Measurements from ENCODE around the gene RNLS.

The RNLS gene

GRCh38 chr10:88234297-88234696, 348.8 kb downstream of the RNLS start:
- Histone ChIP-seq H3K9me3 (ENCODE audit: insufficient read depth, low read length) (no peaks in the 10 kb centered on the region; the same call in 1 of the 2 replicates), H3K4me2 (ENCODE audit: low read depth, low read length, poor library complexity, severe bottlenecking) (no peak overlapping the region), H3K9ac (ENCODE audit: low read length) (no peak overlapping the region), H3K36me3 (ENCODE audit: low read length) (no peaks in the 10 kb centered on the region), H3F3A (ENCODE audit: insufficient read depth) (no peaks in the 10 kb centered on the region), H3K4me3 (ENCODE audit: insufficient read depth, low read length, poor library complexity, severe bottlenecking) (no peak overlapping the region), H3K27me3 (ENCODE audit: low read length) (no peaks in the 10 kb centered on the region), H2AFZ (ENCODE audit: low read depth, low read length, severe bottlenecking) (no peak overlapping the region), H3K27ac (ENCODE audit: low read depth, low read length) (no peak overlapping the region), H3K9me2 (replicated peaks; ENCODE audit: insufficient read depth, low read length) (no peaks in the 10 kb centered on the region), H3K79me2 (ENCODE audit: insufficient read depth, low read length) (no peaks in the 10 kb centered on the region), H4K20me1 (ENCODE audit: low read depth, low read length) (no peaks in the 10 kb centered on the region)
- no peak for TF ChIP-seq CTCF (IDR thresholded peaks at IDR 0.05; ENCODE audit: insufficient read depth, low read length, poor library complexity, severe bottlenecking)
- no peak for TF ChIP-seq EZH2phosphoT487 (conservative IDR thresholded peaks at IDR 0.05; ENCODE audit: low read length)

- H3K9me2 ChIP-seq (replicated peaks; ENCODE audit: insufficient read depth, low read length), result no peaks in the 10 kb centered on the region
- H3K9me3 ChIP-seq (ENCODE audit: insufficient read depth, low read length), result no peaks in the 10 kb centered on the region; the same call in 1 of the 2 replicates
- no peaks in the 10 kb centered on the region for H3K79me2 ChIP-seq (ENCODE audit: insufficient read depth, low read length)
- H3K9ac ChIP-seq (ENCODE audit: low read length), result no peak overlapping the region
- H3K27me3 ChIP-seq (ENCODE audit: low read length), result no peaks in the 10 kb centered on the region
- H3K36me3 ChIP-seq (ENCODE audit: low read length), result no peaks in the 10 kb centered on the region
- no peak overlapping the region for H3K4me2 ChIP-seq (ENCODE audit: low read depth, low read length, poor library complexity, severe bottlenecking)
- no peaks in the 10 kb centered on the region for H4K20me1 ChIP-seq (ENCODE audit: low read depth, low read length)
- H3K27ac ChIP-seq (ENCODE audit: low read depth, low read length), result no peak overlapping the region
- H3K4me3 ChIP-seq (ENCODE audit: insufficient read depth, low read length, poor library complexity, severe bottlenecking), result no peak overlapping the region
- no peak overlapping the region for H2AFZ ChIP-seq (ENCODE audit: low read depth, low read length, severe bottlenecking)
- no peaks in the 10 kb centered on the region for H3F3A ChIP-seq (ENCODE audit: insufficient read depth)
- TF ChIP-seq EZH2phosphoT487 (conservative IDR thresholded peaks at IDR 0.05; ENCODE audit: low read length) (no peak), CTCF (IDR thresholded peaks at IDR 0.05; ENCODE audit: insufficient read depth, low read length, poor library complexity, severe bottlenecking) (no peak)
Observed at GRCh38 chr10:88233870-88234269, 349.2 kb downstream of the RNLS start.

- H3K9me2 ChIP-seq (replicated peaks; ENCODE audit: insufficient read depth, low read length), result no peaks in the 10 kb centered on the region
- no peaks in the 10 kb centered on the region for H3F3A ChIP-seq (ENCODE audit: insufficient read depth)
- no peaks in the 10 kb centered on the region for H3K36me3 ChIP-seq (ENCODE audit: low read length)
- no peaks in the 10 kb centered on the region for H3K27me3 ChIP-seq (ENCODE audit: low read length)
- no peak overlapping the region for H3K27ac ChIP-seq (ENCODE audit: low read depth, low read length)
- H3K4me3 ChIP-seq (ENCODE audit: insufficient read depth, low read length, poor library complexity, severe bottlenecking), result no peak overlapping the region
- no peaks in the 10 kb centered on the region for H4K20me1 ChIP-seq (ENCODE audit: low read depth, low read length)
- H3K9ac ChIP-seq (ENCODE audit: low read length), result no peak overlapping the region
- no peaks in the 10 kb centered on the region for H3K79me2 ChIP-seq (ENCODE audit: insufficient read depth, low read length)
- H3K4me2 ChIP-seq (ENCODE audit: low read depth, low read length, poor library complexity, severe bottlenecking), result no peak overlapping the region
- H2AFZ ChIP-seq (ENCODE audit: low read depth, low read length, severe bottlenecking), result no peak overlapping the region
- H3K9me3 ChIP-seq (ENCODE audit: insufficient read depth, low read length), result no peaks in the 10 kb centered on the region; the same call in 1 of the 2 replicates
- TF ChIP-seq EZH2phosphoT487 (conservative IDR thresholded peaks at IDR 0.05; ENCODE audit: low read length) (no peak), CTCF (IDR thresholded peaks at IDR 0.05; ENCODE audit: insufficient read depth, low read length, poor library complexity, severe bottlenecking) (no peak)
Observed at GRCh38 chr10:88232983-88233543, 350.1 kb downstream of the RNLS start.
